ENCODE data around the gene SAMD13.
"Not testable (repeated sequence)": the region's sequence is repeated elsewhere in the genome, so short reads cannot be mapped to it uniquely, and the experiment has no call there.

The SAMD13 gene

GRCh38 chr1:84283381-84283780, 18.1 kb upstream of the SAMD13 start:
- Histone ChIP-seq H3K9me3 (ENCODE audit: control insufficient read depth, low read length) (peaks cover 6% of the 10 kb centered on the region), H3K4me1 (ENCODE audit: control insufficient read depth, insufficient read depth, low read length, poor library complexity, severe bottlenecking) (no peaks in the 10 kb centered on the region), H3K4me3 (ENCODE audit: extremely low read depth, insufficient read depth, low read length, poor library complexity, severe bottlenecking) (no peak overlapping the region), H3K36me3 (ENCODE audit: control insufficient read depth, insufficient read depth, low read length) (no peaks in the 10 kb centered on the region), H3K27ac (ENCODE audit: low read depth, low read length, severe bottlenecking) (no peak overlapping the region)
- WGBS, 2 experiments (ENCODE audit: insufficient coverage in 2 of 2): 88 to 93% methylated on average over 1 of the region's 1 CpG

GRCh38 chr1:84286071-84286470, 15.4 kb upstream of the SAMD13 start:
- no peaks in the 10 kb centered on the region for H3K36me3 ChIP-seq (ENCODE audit: control insufficient read depth, insufficient read depth, low read length)
- WGBS, 2 experiments (ENCODE audit: insufficient coverage in 2 of 2): no CpG with 5 or more reads among the region's 1 CpG
- no peak overlapping the region for H3K4me3 ChIP-seq (ENCODE audit: extremely low read depth, insufficient read depth, low read length, poor library complexity, severe bottlenecking)
- H3K27ac ChIP-seq (ENCODE audit: low read depth, low read length, severe bottlenecking): no peak overlapping the region
- no peaks in the 10 kb centered on the region for H3K4me1 ChIP-seq (ENCODE audit: control insufficient read depth, insufficient read depth, low read length, poor library complexity, severe bottlenecking)
- H3K9me3 ChIP-seq (ENCODE audit: control insufficient read depth, low read length): peaks cover 11% of the 10 kb centered on the region

GRCh38 chr1:84287389-84287788, 14.1 kb upstream of the SAMD13 start:
- peaks cover 11% of the 10 kb centered on the region for H3K9me3 ChIP-seq (ENCODE audit: control insufficient read depth, low read length)
- 88 to 94% methylated on average over 2 of the region's 3 CpGs for WGBS, 2 experiments (ENCODE audit: insufficient coverage in 2 of 2)

GRCh38 chr1:84289169-84289785, 12.2 kb upstream of the SAMD13 start:
- H3K4me3 ChIP-seq (ENCODE audit: extremely low read depth, insufficient read depth, low read length, poor library complexity, severe bottlenecking): no peak overlapping the region
- 89 to 100% methylated on average over 1 to 2 of the region's 2 CpGs for WGBS, 2 experiments (ENCODE audit: insufficient coverage in 2 of 2)
- H3K36me3 ChIP-seq (ENCODE audit: control insufficient read depth, insufficient read depth, low read length): no peaks in the 10 kb centered on the region
- no peak overlapping the region for H3K27ac ChIP-seq (ENCODE audit: low read depth, low read length, severe bottlenecking)
- H3K9me3 ChIP-seq (ENCODE audit: control insufficient read depth, low read length): peaks cover 11% of the 10 kb centered on the region
- H3K4me1 ChIP-seq (ENCODE audit: control insufficient read depth, insufficient read depth, low read length, poor library complexity, severe bottlenecking): no peaks in the 10 kb centered on the region

More at GRCh38 chr1:84287389-84287788, 14.1 kb upstream of the SAMD13 start:
- H3K27ac ChIP-seq (ENCODE audit: low read depth, low read length, severe bottlenecking); H3K4me1 ChIP-seq (ENCODE audit: control insufficient read depth, insufficient read depth, low read length, poor library complexity, severe bottlenecking); H3K36me3 ChIP-seq (ENCODE audit: control insufficient read depth, insufficient read depth, low read length); H3K4me3 ChIP-seq (ENCODE audit: extremely low read depth, insufficient read depth, low read length, poor library complexity, severe bottlenecking): not testable (repeated sequence)

- Histone ChIP-seq H3K36me3 (ENCODE audit: control insufficient read depth, insufficient read depth, low read length) (no peaks in the 10 kb centered on the region), H3K4me3 (ENCODE audit: extremely low read depth, insufficient read depth, low read length, poor library complexity, severe bottlenecking) (no peak overlapping the region), H3K27ac (ENCODE audit: low read depth, low read length, severe bottlenecking) (no peak overlapping the region), H3K4me1 (ENCODE audit: control insufficient read depth, insufficient read depth, low read length, poor library complexity, severe bottlenecking) (no peaks in the 10 kb centered on the region), H3K9me3 (ENCODE audit: control insufficient read depth, low read length) (peaks cover 25% of the 10 kb centered on the region)
- 87 to 90% methylated on average over 5 of the region's 5 CpGs for WGBS, 2 experiments (ENCODE audit: insufficient coverage in 2 of 2)
Observed at GRCh38 chr1:84291882-84292655, 9.4 kb upstream of the SAMD13 start.

GRCh38 chr1:84293766-84294165, 7.7 kb upstream of the SAMD13 start:
- no peaks in the 10 kb centered on the region for H3K4me1 ChIP-seq (ENCODE audit: control insufficient read depth, insufficient read depth, low read length, poor library complexity, severe bottlenecking)
- H3K4me3 ChIP-seq (ENCODE audit: extremely low read depth, insufficient read depth, low read length, poor library complexity, severe bottlenecking): no peak overlapping the region
- no peaks in the 10 kb centered on the region for H3K36me3 ChIP-seq (ENCODE audit: control insufficient read depth, insufficient read depth, low read length)
- WGBS, 2 experiments (ENCODE audit: insufficient coverage in 2 of 2): 88% methylated on average over 1 of the region's 2 CpGs; no CpG with 5 or more reads in 1 of the 2 experiments
- peaks cover 18% of the 10 kb centered on the region for H3K9me3 ChIP-seq (ENCODE audit: control insufficient read depth, low read length)
- H3K27ac ChIP-seq (ENCODE audit: low read depth, low read length, severe bottlenecking): no peak overlapping the region

- Histone ChIP-seq H3K27ac (ENCODE audit: low read depth, low read length, severe bottlenecking) (no peak overlapping the region), H3K9me3 (ENCODE audit: control insufficient read depth, low read length) (peaks cover 17% of the 10 kb centered on the region), H3K4me1 (ENCODE audit: control insufficient read depth, insufficient read depth, low read length, poor library complexity, severe bottlenecking) (no peaks in the 10 kb centered on the region), H3K4me3 (ENCODE audit: extremely low read depth, insufficient read depth, low read length, poor library complexity, severe bottlenecking) (no peak overlapping the region), H3K36me3 (ENCODE audit: control insufficient read depth, insufficient read depth, low read length) (no peaks in the 10 kb centered on the region)
- 100% methylated on average over 1 of the region's 3 CpGs; no CpG with 5 or more reads in 1 of the 2 experiments for WGBS, 2 experiments (ENCODE audit: insufficient coverage in 2 of 2)
Observed at GRCh38 chr1:84294751-84295150, 6.8 kb upstream of the SAMD13 start.

- 86 to 91% methylated on average over 5 to 7 of the region's 10 CpGs for whole genome bisulfite sequencing, 2 experiments (ENCODE audit: insufficient coverage in 2 of 2)
- Histone ChIP-seq H3K27ac (ENCODE audit: low read depth, low read length, severe bottlenecking) (no peak overlapping the region), H3K9me3 (ENCODE audit: control insufficient read depth, low read length) (peaks cover 17% of the 10 kb centered on the region), H3K4me1 (ENCODE audit: control insufficient read depth, insufficient read depth, low read length, poor library complexity, severe bottlenecking) (no peaks in the 10 kb centered on the region), H3K36me3 (ENCODE audit: control insufficient read depth, insufficient read depth, low read length) (no peaks in the 10 kb centered on the region), H3K4me3 (ENCODE audit: extremely low read depth, insufficient read depth, low read length, poor library complexity, severe bottlenecking) (peak overlapping the region; percentile 83)
Observed at GRCh38 chr1:84297546-84298244, 3.8 kb upstream of the SAMD13 start.

GRCh38 chr1:84298328-84298683, 3.2 kb upstream of the SAMD13 start:
- peak overlapping the region; percentile 83 for H3K4me3 ChIP-seq (ENCODE audit: extremely low read depth, insufficient read depth, low read length, poor library complexity, severe bottlenecking)

GRCh38 chr1:84298684-84299535, 2.6 kb upstream of the SAMD13 start:
- 3 to 5% methylated on average over 29 to 36 of the region's 50 CpGs for WGBS, 2 experiments (ENCODE audit: insufficient coverage in 2 of 2)
- peaks cover 17% of the 10 kb centered on the region for H3K9me3 ChIP-seq (ENCODE audit: control insufficient read depth, low read length)

More at GRCh38 chr1:84298328-84298683, 3.2 kb upstream of the SAMD13 start:
- Histone ChIP-seq H3K4me1 (ENCODE audit: control insufficient read depth, insufficient read depth, low read length, poor library complexity, severe bottlenecking) (no peaks in the 10 kb centered on the region), H3K27ac (ENCODE audit: low read depth, low read length, severe bottlenecking) (peak overlapping the region; percentile 51), H3K36me3 (ENCODE audit: control insufficient read depth, insufficient read depth, low read length) (no peaks in the 10 kb centered on the region), H3K9me3 (ENCODE audit: control insufficient read depth, low read length) (peaks cover 17% of the 10 kb centered on the region)
- WGBS, 2 experiments (ENCODE audit: insufficient coverage in 2 of 2): 1% methylated on average over 20 of the region's 34 CpGs; no CpG with 5 or more reads in 1 of the 2 experiments

More at GRCh38 chr1:84298684-84299535, 2.6 kb upstream of the SAMD13 start:
- Histone ChIP-seq H3K4me1 (ENCODE audit: control insufficient read depth, insufficient read depth, low read length, poor library complexity, severe bottlenecking) (no peaks in the 10 kb centered on the region), H3K27ac (ENCODE audit: low read depth, low read length, severe bottlenecking) (peak overlapping the region; percentile 51), H3K36me3 (ENCODE audit: control insufficient read depth, insufficient read depth, low read length) (no peaks in the 10 kb centered on the region), H3K4me3 (ENCODE audit: extremely low read depth, insufficient read depth, low read length, poor library complexity, severe bottlenecking) (peak overlapping the region; percentile 83)

Data from mesodermal cell (in vitro differentiated cells).